ENCODE data around the gene LIMK1. TPM values are rescaled to one million over a fixed set of nuclear protein-coding genes. Genes with fewer than 3 reads are reported as not detected.

The LIMK1 gene
- total and polyA plus RNA-seq, 2 of the 4 experiments (the other 2 are of a cell fraction), result 25.8 to 48.0 TPM

GRCh38 chr7:74148491-74148890, 64.9 kb downstream of the LIMK1 start:
- Histone ChIP-seq H2BK15ac (ENCODE audit: low read depth, low read length) (no peak overlapping the region), H4K20me1 (ENCODE audit: insufficient read depth, low read length) (no peaks in the 10 kb centered on the region), H3K9ac (ENCODE audit: low read depth, low read length) (no peak overlapping the region), H3K4me1 (ENCODE audit: control insufficient read depth, insufficient read depth, low read length) (no peaks in the 10 kb centered on the region), H3K23ac (ENCODE audit: low read depth, low read length) (no peak overlapping the region), H3K4me3 (ENCODE audit: insufficient read depth, low read depth, low read length) (no peak overlapping the region), H3K4me2 (ENCODE audit: low read depth, low read length) (no peak overlapping the region), H3K79me1 (ENCODE audit: low read depth in 1 of 2, low read length in 2 of 2) (no peaks in the 10 kb centered on the region), H3K27me3 (ENCODE audit: control insufficient read depth, insufficient read depth, low read length) (no peaks in the 10 kb centered on the region), H3K56ac (ENCODE audit: extremely low read depth, insufficient read depth, low read length) (no peak overlapping the region), H2AFZ (replicated peaks; ENCODE audit: low read length, poor library complexity) (no peak overlapping the region), H3K14ac (replicated peaks; ENCODE audit: low read depth, low read length) (no peak overlapping the region), H2BK20ac (ENCODE audit: low read depth, low read length) (no peak overlapping the region), H3K36me3 (ENCODE audit: control insufficient read depth, insufficient read depth, low read length) (no peaks in the 10 kb centered on the region), H3K18ac (ENCODE audit: low read depth, low read length) (no peak overlapping the region), H3K9me3 (ENCODE audit: control insufficient read depth, insufficient read depth, low read length) (peaks cover 6% of the 10 kb centered on the region), H2BK5ac (ENCODE audit: low read depth, low read length, poor library complexity, severe bottlenecking) (no peak overlapping the region), H4K8ac (ENCODE audit: low read depth in 2 of 2, low read length in 2 of 2) (no peak overlapping the region), H2AK5ac (ENCODE audit: low read depth, low read length) (no peak overlapping the region), H4K5ac (ENCODE audit: low read depth, low read length) (no peak overlapping the region), H3K9me1 (ENCODE audit: insufficient read depth, low read length) (no peaks in the 10 kb centered on the region), H3K27ac (ENCODE audit: insufficient read depth, low read length) (no peak overlapping the region), H3K4ac (ENCODE audit: low read depth, low read length) (no peak overlapping the region), H4K91ac (ENCODE audit: insufficient read depth, low read depth, low read length) (no peak overlapping the region), H2AK9ac (replicated peaks; ENCODE audit: low read depth, low read length, poor library complexity) (no peak overlapping the region), H2BK120ac (ENCODE audit: low read depth, low read length) (no peak overlapping the region)
- TF ChIP-seq SMC3 (IDR thresholded peaks at IDR 0.05; ENCODE audit: low read depth, low read length), result no peak
- no peak for TF ChIP-seq CTCF (conservative IDR thresholded peaks at IDR 0.05; ENCODE audit: low read depth, low read length)
- no peak for TF ChIP-seq RCOR1 (IDR thresholded peaks at IDR 0.05; ENCODE audit: insufficient replicate concordance, low read length)
- no peak for TF ChIP-seq MAFK (IDR thresholded peaks at IDR 0.05; ENCODE audit: low read depth, low read length)
- no peak for TF ChIP-seq USF2 (IDR thresholded peaks at IDR 0.05; ENCODE audit: low read depth, low read length)
- TF ChIP-seq CHD1 (IDR thresholded peaks at IDR 0.05; ENCODE audit: low read depth, low read length), result no peak
- TF ChIP-seq ELK1 (IDR thresholded peaks at IDR 0.05; ENCODE audit: borderline replicate concordance, low read depth, low read length), result no peak
- dilution Hi-C loops (cut with HindIII; ENCODE audit: low sequenced_read_pairs, unreplicated experiment), result no loop called here
- ChIA-PET CTCF (no interaction called here), POLR2A (ENCODE audit: unreplicated experiment) (no interaction called here)
- intact Hi-C loops (cut with micrococcal nuclease), result no loop called here
- DNase-seq (no peak), ATAC-seq (ENCODE audit: low read depth) (no peak)
- in situ Hi-C loops (cut with MboI; ENCODE audit: low sequenced_read_pairs), result no loop called here
- WGBS, 2 experiments (ENCODE audit: extremely low coverage in 2 of 2, insufficient read length in 1 of 2), result no CpG with 5 or more reads among the region's 1 CpG
- BruUV-seq (replicated peaks), result no TSS peak

Measured in IMR-90 (cell line).